Measurements from ENCODE around the gene LRRC3.

DNA sequence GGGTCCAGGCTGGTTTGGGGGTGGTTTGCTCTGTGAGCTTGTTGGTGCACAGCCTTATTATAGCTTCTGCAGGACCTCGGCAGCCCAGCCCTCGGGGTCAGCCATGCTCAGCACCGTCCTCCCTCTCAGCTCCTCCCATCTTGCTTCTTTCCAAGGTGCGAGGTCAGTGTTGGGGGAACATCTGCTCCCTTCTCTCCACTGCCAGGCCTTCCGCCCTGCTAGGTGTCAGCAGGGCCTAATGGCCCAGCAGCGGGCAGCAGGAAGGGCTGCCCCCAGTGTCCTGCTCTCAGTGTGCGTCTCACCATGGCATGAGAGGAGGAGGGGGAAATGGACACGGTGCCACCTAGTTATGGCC, 36.5 kb upstream of the LRRC3 start:
- TF ChIP-seq CTCF (IDR thresholded peaks at IDR 0.05; ENCODE audit: extremely low read depth in 1 of 2, insufficient read depth in 1 of 2, low read depth in 1 of 2, low read length in 2 of 2), result no peak
- no peak for TF ChIP-seq POLR2AphosphoS5 (IDR thresholded peaks at IDR 0.05; ENCODE audit: insufficient read depth, low read depth, low read length)
- no peak for TF ChIP-seq GATA2 (IDR thresholded peaks at IDR 0.05; ENCODE audit: insufficient read depth, insufficient read length, low read depth, low read length)
- no peak for TF ChIP-seq POLR2A (IDR thresholded peaks at IDR 0.05; ENCODE audit: low read depth, low read length)
- TF ChIP-seq JUN (IDR thresholded peaks at IDR 0.05; ENCODE audit: borderline replicate concordance, insufficient read depth, insufficient read length, low read depth), result no peak
- no peak for TF ChIP-seq EZH2 (IDR thresholded peaks at IDR 0.05; ENCODE audit: borderline replicate concordance, low read depth, low read length, severe bottlenecking)

Data from endothelial cell of umbilical vein (primary cell).